ENCODE data around the gene PALB2. TPM values are rescaled to one million over a fixed set of nuclear protein-coding genes. Genes with fewer than 3 reads are reported as not detected.

PALB2 gene
- total RNA-seq (1 to 10 TPM; 8.2 to 8.7 TPM), total RNA-seq (13.5 to 26.5 reads per million in 2 donors)

GRCh38 chr16:23640931-23641765, at the start of gene PALB2, which contains the start of gene DCTN5:
Gene PALB2, minus strand, starts transcription at chr16:23641310. Its CDS starts 153 bp downstream, at chr16:23641157.
Gene DCTN5, plus strand, starts transcription at chr16:23641466. Its CDS starts 77 bp downstream, at chr16:23641543.
- ATAC-seq (peak; percentile 98), DNase-seq (peak; percentile 61 to 76 (median 73))
- H3K4me3 Mint-ChIP-seq = peak within 1 kb of the TSS; percentile 96
- peak within 1 kb of the TSS; percentile 96 for H3K27ac Mint-ChIP-seq
- no peaks in the 10 kb centered on the region for H3K27me3 Mint-ChIP-seq
- H3K4me1 Mint-ChIP-seq = peaks cover 35% of the 10 kb centered on the region
- H3K36me3 Mint-ChIP-seq (ENCODE audit: low read depth) = peaks cover 8% of the 10 kb centered on the region
- H3K9me3 ChIP-seq (ENCODE audit: control insufficient read depth, low read length, poor library complexity, severe bottlenecking) = no peaks in the 10 kb centered on the region

DNA sequence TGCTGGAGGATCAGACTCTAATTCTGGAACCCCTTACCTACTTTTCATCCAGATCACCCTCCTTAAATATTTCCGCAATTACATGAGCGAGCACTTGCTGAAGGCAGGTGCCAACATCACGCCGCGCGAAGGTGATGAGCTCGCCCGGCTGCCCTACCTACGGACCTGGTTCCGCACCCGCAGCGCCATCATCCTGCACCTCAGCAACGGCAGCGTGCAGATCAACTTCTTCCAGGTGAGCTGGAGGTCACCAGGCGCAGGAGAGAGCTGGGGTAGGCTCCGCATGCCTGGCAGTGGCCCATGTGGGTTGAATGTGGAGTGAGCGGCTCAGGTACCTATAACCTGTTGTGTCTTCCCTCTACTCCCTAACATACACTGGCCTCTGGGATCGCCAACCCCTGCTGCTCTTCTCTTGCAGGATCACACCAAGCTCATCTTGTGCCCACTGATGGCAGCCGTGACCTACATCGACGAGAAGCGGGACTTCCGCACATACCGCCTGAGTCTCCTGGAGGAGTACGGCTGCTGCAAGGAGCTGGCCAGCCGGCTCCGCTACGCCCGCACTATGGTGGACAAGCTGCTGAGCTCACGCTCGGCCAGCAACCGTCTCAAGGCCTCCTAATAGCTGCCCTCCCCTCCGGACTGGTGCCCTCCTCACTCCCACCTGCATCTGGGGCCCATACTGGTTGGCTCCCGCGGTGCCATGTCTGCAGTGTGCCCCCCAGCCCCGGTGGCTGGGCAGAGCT, 48.5 kb upstream of the PALB2 start:
- H3K27ac Mint-ChIP-seq = no peak overlapping the region
- peaks cover 3% of the 10 kb centered on the region for H3K27me3 Mint-ChIP-seq
- DNase-seq (no peak), ATAC-seq (no peak)
- peaks cover 3% of the 10 kb centered on the region for H3K4me1 Mint-ChIP-seq
- H3K4me3 Mint-ChIP-seq = no peak overlapping the region
- no peaks in the 10 kb centered on the region for H3K9me3 ChIP-seq (ENCODE audit: control insufficient read depth, low read length, poor library complexity, severe bottlenecking)
- H3K36me3 Mint-ChIP-seq (ENCODE audit: low read depth) = peaks cover 12% of the 10 kb centered on the region

DNA sequence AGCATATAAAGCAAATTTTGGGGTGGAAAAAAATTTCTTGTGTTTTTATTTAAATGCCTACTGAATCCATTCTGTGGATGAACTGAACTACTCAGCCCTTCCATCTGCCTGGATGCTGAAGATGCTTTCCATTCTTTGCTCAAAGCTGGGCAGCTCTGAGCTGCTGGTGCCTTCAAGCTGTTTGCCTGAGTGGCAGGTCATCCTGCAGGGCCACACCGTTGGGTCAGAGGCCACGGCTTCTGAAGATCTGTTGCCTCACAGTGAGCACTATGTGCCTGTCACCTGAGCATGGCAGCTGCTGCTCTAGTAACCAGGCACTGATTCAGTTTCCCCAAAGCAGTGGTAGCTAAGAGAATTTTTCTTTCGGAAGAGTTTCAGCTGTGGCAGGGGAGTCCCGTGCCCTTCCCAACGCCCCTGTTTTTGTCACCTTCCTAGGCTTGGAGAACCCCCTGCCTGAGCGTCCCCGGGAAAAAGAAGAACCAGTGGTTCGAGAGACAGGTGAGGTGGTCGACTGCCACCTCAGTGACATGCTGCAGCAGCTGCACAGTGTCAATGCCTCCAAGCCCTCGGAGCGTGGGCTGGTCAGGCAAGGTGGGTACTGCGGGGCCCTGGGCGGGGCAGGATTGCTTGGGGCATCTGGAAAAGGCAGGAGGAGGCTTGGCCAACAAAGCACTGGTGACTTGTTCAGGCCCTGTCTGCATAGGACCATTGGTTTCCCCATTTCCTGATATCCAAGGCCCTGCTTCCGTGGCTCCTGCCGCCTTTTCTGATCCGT, 46.1 kb upstream of the PALB2 start:
- H3K9me3 ChIP-seq (ENCODE audit: control insufficient read depth, low read length, poor library complexity, severe bottlenecking) = no peaks in the 10 kb centered on the region
- ATAC-seq = no peak
- no peaks in the 10 kb centered on the region for H3K27me3 Mint-ChIP-seq
- DNase-seq = no peak
- no peak overlapping the region for H3K4me3 Mint-ChIP-seq
- no peaks in the 10 kb centered on the region for H3K4me1 Mint-ChIP-seq
- H3K27ac Mint-ChIP-seq = no peak overlapping the region
- peaks cover 14% of the 10 kb centered on the region for H3K36me3 Mint-ChIP-seq (ENCODE audit: low read depth)

- H3K9me3 ChIP-seq (ENCODE audit: control insufficient read depth, low read length, poor library complexity, severe bottlenecking) = no peaks in the 10 kb centered on the region
- Mint-ChIP-seq H3K4me3 (no peak overlapping the region), H3K27ac (peak overlapping the region; percentile 57), H3K4me1 (peaks cover 12% of the 10 kb centered on the region), H3K27me3 (no peaks in the 10 kb centered on the region), H3K36me3 (ENCODE audit: low read depth) (peaks cover 9% of the 10 kb centered on the region)
- DNase-seq (no peak), ATAC-seq (no peak)
Observed at GRCh38 chr16:23683487-23683886, 42.4 kb upstream of the PALB2 start.

GRCh38 chr16:23682181-23682580, 41.1 kb upstream of the PALB2 start:
- Mint-ChIP-seq H3K4me1 (peaks cover 18% of the 10 kb centered on the region), H3K4me3 (no peak overlapping the region), H3K36me3 (ENCODE audit: low read depth) (peaks cover 2% of the 10 kb centered on the region), H3K27ac (peak overlapping the region; percentile 19), H3K27me3 (no peaks in the 10 kb centered on the region)
- no peak for DNase-seq
- no peaks in the 10 kb centered on the region for H3K9me3 ChIP-seq (ENCODE audit: control insufficient read depth, low read length, poor library complexity, severe bottlenecking)
- no peak for ATAC-seq

- H3K4me1 Mint-ChIP-seq = peaks cover 18% of the 10 kb centered on the region
- H3K27me3 Mint-ChIP-seq = no peaks in the 10 kb centered on the region
- H3K4me3 Mint-ChIP-seq = peak overlapping the region; percentile 87
- ATAC-seq = no peak
- H3K9me3 ChIP-seq (ENCODE audit: control insufficient read depth, low read length, poor library complexity, severe bottlenecking) = no peaks in the 10 kb centered on the region
- peak overlapping the region; percentile 43 for H3K27ac Mint-ChIP-seq
- H3K36me3 Mint-ChIP-seq (ENCODE audit: low read depth) = peaks cover 2% of the 10 kb centered on the region
- DNase-seq = no peak
Observed at GRCh38 chr16:23679986-23680336, 38.9 kb upstream of the PALB2 start.

DNA sequence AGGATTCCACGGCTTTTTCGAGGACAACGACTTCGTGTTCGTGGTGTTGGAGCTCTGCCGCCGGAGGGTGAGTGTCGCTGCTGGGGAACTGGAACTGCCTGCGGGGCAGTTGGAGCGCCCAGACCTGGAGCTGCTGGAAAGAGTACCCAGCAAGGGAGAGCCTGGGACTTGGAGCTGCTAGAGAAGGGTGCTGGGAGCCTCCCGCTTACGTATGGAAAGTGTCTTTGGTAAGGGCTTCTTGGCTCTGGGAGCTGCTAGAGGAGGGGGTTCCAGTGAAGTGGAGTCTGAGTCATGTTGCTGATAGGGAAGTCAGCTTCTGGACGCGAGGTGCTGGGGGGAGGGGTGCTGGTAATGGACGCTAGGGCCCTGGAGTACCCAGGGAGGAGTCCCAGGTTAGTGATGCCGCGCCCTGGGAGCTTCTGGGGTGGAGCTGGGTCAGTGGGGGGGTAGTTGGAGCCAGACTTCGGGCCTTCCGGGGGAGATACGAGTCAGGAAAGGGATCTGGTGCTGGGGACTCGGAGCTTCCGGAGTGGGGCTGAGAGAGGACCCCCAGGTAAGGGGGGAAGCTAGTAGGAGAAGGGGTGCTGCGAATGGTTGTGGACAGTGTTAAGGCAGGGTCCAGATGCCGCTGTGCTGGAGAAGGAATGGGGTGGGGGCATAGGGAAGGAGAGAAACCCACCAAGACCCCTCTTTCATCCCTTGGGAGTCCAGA, 38.3 kb upstream of the PALB2 start:
- ATAC-seq (no peak), DNase-seq (no peak)
- peak overlapping the region; percentile 87 for H3K4me3 Mint-ChIP-seq
- no peaks in the 10 kb centered on the region for H3K9me3 ChIP-seq (ENCODE audit: control insufficient read depth, low read length, poor library complexity, severe bottlenecking)
- H3K27ac Mint-ChIP-seq = peak overlapping the region; percentile 43
- peaks cover 18% of the 10 kb centered on the region for H3K4me1 Mint-ChIP-seq
- H3K27me3 Mint-ChIP-seq = no peaks in the 10 kb centered on the region
- H3K36me3 Mint-ChIP-seq (ENCODE audit: low read depth) = peaks cover 2% of the 10 kb centered on the region

GRCh38 chr16:23678430-23679273, 37.5 kb upstream of the PALB2 start, which contains the start of gene PLK1:
Gene PLK1, plus strand, starts transcription at chr16:23678889. Its CDS starts 44 bp downstream, at chr16:23678933.
- Mint-ChIP-seq H3K27me3 (no peaks in the 10 kb centered on the region), H3K27ac (peak within 1 kb of the TSS; percentile 43), H3K4me3 (peak within 1 kb of the TSS; percentile 87), H3K36me3 (ENCODE audit: low read depth) (no peaks in the 10 kb centered on the region), H3K4me1 (peaks cover 18% of the 10 kb centered on the region)
- ATAC-seq = peak; percentile 98
- peak; percentile 56 to 61 (median 58) for DNase-seq
- H3K9me3 ChIP-seq (ENCODE audit: control insufficient read depth, low read length, poor library complexity, severe bottlenecking) = no peaks in the 10 kb centered on the region

- DNase-seq (no peak), ATAC-seq (no peak)
- Mint-ChIP-seq H3K36me3 (ENCODE audit: low read depth) (no peaks in the 10 kb centered on the region), H3K27me3 (no peaks in the 10 kb centered on the region), H3K4me3 (no peak overlapping the region), H3K4me1 (peaks cover 18% of the 10 kb centered on the region), H3K27ac (no peak overlapping the region)
- H3K9me3 ChIP-seq (ENCODE audit: control insufficient read depth, low read length, poor library complexity, severe bottlenecking) = no peaks in the 10 kb centered on the region
Observed at GRCh38 chr16:23676924-23677480, 35.9 kb upstream of the PALB2 start.

DNA sequence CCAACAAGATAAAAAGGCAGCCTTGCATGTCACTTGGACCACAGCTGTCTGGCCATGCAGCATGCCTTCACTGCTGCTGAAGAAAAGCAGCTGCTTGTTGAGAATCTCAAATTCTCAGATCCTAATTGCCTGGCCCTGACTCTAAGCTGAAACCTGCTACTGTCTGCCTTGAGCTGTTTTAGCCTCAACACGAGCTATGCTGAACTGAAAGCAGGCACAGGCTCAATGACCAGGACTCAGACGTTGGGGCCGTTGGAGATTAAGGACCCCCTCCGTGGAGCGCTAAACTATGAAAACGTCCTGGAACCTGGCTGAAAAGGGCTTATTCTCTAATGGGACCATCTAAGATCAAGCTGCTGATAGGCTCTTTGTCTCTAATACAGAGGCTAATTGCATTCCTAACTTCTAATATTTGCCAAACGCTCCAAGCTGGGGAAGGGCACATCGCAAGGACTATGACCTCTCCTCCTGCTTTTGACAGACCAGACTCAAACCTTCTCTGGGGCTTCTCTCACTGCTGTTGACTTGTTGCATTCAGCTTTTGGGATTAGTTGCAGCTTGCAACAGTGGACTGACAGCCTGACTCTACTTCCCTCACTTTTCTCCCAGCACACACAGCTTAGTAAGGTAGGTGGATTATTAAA, 33.0 kb upstream of the PALB2 start:
- H3K4me1 Mint-ChIP-seq = peaks cover 18% of the 10 kb centered on the region
- no peak for DNase-seq
- H3K9me3 ChIP-seq (ENCODE audit: control insufficient read depth, low read length, poor library complexity, severe bottlenecking) = no peaks in the 10 kb centered on the region
- no peak overlapping the region for H3K4me3 Mint-ChIP-seq
- H3K36me3 Mint-ChIP-seq (ENCODE audit: low read depth) = no peaks in the 10 kb centered on the region
- no peak for ATAC-seq
- no peaks in the 10 kb centered on the region for H3K27me3 Mint-ChIP-seq
- no peak overlapping the region for H3K27ac Mint-ChIP-seq

- Mint-ChIP-seq H3K4me3 (no peak overlapping the region), H3K27ac (no peak overlapping the region), H3K36me3 (ENCODE audit: low read depth) (no peaks in the 10 kb centered on the region), H3K27me3 (no peaks in the 10 kb centered on the region), H3K4me1 (peaks cover 10% of the 10 kb centered on the region)
- ATAC-seq (no peak), DNase-seq (no peak)
- no peaks in the 10 kb centered on the region for H3K9me3 ChIP-seq (ENCODE audit: control insufficient read depth, low read length, poor library complexity, severe bottlenecking)
Observed at GRCh38 chr16:23670137-23670776, 29.1 kb upstream of the PALB2 start.

All from T-helper 17 cell (primary cell).